GM10266 (cell line): ENCODE results near the gene CABLES1.
"Not testable (repeated sequence)": the region's sequence is repeated elsewhere in the genome, so short reads cannot be mapped to it uniquely, and the experiment has no call there.

Experiments used
- DNase-seq: peaks from one replicate; pipeline ENCODE4 v3.0.0; 2012; ENCODE audit errors: extremely low spot score
- TF ChIP-seq, protein P1 (sequence below): IDR thresholded peaks from 2 replicates; pipeline ENCODE4 v1.5.1; 2012; ENCODE audit warnings: mild to moderate bottlenecking, low read depth; ENCODE audit not compliant: control insufficient read depth, insufficient read depth; ENCODE audit errors: missing control alignments

CABLES1 gene, protein sequence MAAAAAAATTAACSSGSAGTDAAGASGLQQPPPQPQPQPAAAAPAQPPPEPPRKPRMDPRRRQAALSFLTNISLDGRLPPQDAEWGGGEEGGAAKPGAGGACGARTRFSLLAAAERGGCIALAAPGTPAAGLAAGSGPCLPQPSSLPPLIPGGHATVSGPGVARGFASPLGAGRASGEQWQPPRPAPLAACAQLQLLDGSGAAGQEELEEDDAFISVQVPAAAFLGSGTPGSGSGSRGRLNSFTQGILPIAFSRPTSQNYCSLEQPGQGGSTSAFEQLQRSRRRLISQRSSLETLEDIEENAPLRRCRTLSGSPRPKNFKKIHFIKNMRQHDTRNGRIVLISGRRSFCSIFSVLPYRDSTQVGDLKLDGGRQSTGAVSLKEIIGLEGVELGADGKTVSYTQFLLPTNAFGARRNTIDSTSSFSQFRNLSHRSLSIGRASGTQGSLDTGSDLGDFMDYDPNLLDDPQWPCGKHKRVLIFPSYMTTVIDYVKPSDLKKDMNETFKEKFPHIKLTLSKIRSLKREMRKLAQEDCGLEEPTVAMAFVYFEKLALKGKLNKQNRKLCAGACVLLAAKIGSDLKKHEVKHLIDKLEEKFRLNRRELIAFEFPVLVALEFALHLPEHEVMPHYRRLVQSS

DNA sequence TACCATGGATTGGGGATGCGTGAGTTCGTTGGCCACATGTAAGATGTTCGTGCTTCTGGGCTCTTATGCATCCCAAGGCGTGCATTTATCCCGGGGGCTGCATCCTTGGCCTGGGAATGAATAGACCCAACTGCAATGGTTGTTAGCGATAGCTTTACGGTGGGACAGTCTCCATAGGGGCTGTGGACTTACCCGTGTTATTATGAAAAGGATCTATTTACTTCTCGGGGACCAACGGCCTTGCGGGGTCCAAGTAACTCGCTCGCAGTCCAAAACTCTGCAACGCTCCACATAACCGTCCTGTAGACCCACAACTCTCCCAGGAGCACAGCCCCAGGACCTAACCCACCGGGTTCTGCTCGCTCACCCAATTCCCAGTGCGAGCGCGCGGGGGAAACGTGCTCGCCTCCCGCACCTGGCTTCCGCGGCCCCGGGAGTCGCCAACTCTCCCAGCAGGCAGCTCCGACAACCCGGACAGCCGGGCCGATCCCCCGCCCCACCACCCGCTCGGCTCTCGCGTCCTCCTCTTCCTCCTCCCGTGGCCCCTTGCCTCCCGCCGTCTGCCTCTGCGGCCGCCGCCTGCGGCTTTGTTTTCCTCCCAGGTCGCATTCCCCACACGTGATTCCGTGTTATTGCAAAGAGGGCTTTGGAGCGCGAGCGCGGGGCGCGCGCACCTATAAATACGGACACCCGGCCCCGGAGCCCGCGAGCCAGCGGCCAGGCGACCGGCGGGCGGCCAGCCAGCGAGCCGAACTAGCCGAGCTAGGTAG, at the start of gene CABLES1:
TSS of gene CABLES1 (plus strand) at position 706 of the 770 bp plus-strand sequence. CDS start 278 bp downstream, outside the sequence.
- TF ChIP-seq, protein P1, sequence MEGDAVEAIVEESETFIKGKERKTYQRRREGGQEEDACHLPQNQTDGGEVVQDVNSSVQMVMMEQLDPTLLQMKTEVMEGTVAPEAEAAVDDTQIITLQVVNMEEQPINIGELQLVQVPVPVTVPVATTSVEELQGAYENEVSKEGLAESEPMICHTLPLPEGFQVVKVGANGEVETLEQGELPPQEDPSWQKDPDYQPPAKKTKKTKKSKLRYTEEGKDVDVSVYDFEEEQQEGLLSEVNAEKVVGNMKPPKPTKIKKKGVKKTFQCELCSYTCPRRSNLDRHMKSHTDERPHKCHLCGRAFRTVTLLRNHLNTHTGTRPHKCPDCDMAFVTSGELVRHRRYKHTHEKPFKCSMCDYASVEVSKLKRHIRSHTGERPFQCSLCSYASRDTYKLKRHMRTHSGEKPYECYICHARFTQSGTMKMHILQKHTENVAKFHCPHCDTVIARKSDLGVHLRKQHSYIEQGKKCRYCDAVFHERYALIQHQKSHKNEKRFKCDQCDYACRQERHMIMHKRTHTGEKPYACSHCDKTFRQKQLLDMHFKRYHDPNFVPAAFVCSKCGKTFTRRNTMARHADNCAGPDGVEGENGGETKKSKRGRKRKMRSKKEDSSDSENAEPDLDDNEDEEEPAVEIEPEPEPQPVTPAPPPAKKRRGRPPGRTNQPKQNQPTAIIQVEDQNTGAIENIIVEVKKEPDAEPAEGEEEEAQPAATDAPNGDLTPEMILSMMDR: no peak
- no peak for DNase-seq

DNA sequence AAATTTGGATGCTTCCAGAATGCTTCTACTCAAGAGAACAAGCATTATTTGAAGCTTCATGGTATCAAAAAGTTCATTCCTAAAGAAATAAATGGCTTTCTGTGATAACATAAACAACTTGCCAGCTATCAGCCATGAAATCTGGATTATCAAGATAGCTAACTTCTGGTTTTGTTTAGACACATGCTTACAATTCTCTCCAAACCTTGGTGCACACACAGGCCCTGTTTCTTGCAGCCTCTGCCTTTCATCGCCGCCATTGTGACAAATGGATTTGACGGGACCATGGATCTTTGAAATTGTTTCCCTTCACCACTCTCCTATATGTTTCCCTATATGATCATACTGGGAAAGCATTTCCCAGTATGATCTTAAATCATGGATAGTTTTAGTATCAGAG, 47.9 kb upstream of the CABLES1 start:
- DNase-seq: no peak
- TF ChIP-seq, protein P1: no peak

DNA sequence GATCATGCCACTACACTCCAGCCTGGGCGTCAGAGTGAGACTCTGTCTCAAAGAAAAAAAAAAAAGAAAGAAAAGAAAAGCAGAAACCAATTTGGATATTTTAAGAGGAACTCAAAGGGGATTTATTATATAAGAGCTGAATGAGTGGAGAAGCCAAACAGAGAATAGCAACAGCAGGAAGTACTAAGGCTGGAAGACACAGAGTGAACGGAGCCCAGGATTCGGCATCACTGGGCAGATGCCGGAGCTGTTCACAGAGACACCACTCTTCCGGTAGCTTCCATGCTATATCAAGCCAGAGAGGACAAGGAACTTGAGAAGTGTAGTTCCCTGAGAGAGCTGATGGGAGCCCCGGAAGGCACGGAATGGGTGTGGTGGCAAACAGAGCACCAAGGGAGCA, 47.0 kb upstream of the CABLES1 start:
- DNase-seq: no peak
- TF ChIP-seq, protein P1: no peak

DNA sequence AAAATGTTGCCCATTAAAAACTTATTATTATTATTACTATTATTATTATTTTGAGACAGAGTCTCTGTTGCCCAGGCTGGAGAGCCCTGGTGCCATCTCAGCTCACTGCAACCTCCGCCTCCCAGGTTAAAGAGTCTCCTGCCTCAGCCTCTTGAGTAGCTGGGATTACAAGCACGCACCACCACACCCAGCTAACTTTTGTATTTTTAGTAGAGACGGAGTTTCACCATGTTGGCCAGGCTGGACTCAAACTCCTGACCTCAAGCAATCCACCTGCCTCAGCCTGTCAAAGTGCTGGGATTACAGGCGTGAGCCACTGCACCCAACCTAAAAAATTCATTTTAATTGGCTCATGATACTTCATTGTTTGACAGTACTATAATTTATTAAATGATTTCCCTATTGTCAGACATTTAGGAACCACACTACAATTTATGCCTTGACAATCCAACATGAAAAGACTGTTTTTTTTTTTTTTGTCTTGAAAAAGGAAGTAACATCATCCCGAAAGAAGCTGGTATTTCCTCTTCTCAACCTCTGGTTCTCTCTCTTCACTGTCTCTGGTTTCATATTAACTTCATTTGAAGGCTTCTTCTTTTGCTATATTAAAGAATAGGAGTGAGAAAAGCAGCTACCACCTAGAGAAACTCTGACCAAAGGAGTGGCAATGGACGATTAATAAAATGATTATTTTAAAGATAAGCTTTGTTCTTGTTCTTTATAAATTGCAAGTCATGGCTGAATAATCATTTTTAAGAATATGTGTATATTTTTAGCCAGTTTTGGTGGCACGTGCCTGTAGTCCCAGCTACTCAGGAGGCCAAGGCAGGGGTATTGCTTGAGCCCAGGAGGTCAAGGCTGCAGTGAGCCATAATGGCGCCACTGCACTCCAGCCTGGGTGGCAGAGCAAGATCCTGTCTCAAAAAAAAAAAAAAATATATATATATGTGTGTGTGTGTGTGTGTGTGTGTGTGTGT, 44.0 kb upstream of the CABLES1 start:
- DNase-seq: not testable (repeated sequence)

DNA sequence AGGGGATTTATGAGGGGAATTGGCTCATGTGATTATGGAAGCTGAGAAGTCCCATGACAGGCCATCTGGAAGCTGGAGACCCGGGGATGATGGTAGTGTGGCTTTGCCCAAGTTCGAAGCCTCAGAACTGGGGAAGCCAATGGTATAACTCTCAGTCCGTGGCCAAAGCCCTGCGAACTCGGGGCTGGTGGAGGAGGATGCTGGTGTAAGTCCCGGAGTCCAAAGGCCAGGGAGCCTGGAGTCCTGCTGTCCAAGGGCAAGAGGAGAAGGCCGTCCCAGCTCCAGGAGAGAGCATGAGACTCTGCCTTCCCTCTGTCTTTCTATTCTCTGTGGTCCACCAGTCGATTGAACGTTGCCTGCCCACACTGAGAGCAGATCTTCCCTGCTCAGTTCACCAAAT, 43.2 kb upstream of the CABLES1 start:
- TF ChIP-seq, protein P1: no peak
- no peak for DNase-seq

DNA sequence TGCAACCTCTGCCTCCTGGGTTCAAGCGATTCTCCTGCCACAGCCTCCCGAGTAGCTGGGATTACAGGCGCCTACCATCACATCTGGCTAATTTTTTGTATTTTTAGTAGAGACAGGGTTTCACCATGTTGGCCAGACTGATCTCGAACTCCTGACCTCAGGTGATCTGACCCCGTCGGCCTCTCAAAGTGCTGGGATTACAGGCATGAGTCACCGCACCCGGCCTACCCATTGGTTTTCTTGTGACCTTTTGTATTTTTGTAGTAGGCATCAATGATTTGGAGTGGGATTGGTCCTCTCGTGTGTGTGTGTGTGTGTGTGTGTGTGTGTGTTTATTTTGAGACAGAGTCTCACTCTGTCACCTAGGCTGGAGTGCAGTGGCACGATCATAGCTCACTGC, 42.2 kb upstream of the CABLES1 start:
- DNase-seq: not testable (repeated sequence)

DNA sequence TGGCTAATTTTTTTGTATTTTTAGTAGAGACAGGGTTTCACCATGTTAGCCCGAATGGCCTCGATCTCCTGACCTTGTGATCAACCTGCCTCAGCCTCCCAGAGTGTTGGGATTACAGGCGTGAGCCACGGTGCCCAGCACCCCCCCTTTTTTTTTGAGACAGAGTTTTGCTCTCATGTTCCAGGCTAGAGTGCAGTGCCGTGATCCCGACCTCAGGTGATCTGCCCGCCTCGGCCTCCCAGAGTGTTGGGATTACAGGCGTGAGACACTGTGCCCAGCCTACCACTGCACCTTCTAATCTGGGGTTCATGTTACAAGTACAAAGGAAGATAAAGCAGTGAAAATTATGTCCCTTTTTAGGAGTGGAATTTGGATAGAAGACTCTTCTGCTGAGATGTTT, 41.5 kb upstream of the CABLES1 start:
- TF ChIP-seq, protein P1: no peak
- no peak for DNase-seq
